GM06990 (cell line): ENCODE data around the gene PFDN6.
"Not testable (repeated sequence)": the region's sequence is repeated elsewhere in the genome, so short reads cannot be mapped to it uniquely, and the experiment has no call there.

Source experiments
- DNase-seq: peaks from one replicate; pipeline ENCODE4 v3.0.0-alpha.2; 2011; ENCODE audit not compliant: insufficient read length; ENCODE audit errors: extremely low read depth
- H3K27me3 ChIP-seq: replicated peaks from 2 replicates; pipeline ENCODE4 v1.6.0; 2011; ENCODE audit warnings: low read length; ENCODE audit not compliant: control insufficient read depth, insufficient read depth
- H3K36me3 ChIP-seq: 2 replicates; pipeline ENCODE4 v1.5.1; 2011; ENCODE audit warnings: low read length; ENCODE audit not compliant: control insufficient read depth, insufficient read depth
- H3K4me3 ChIP-seq: replicated peaks from 2 replicates; pipeline ENCODE4 v1.5.1; 2011; ENCODE audit warnings: low read depth, mild to moderate bottlenecking, control low read depth, low read length
- CTCF ChIP-seq: IDR thresholded peaks from 2 replicates; pipeline ENCODE4 v1.5.1; 2011; ENCODE audit warnings: low read length, control low read depth, mild to moderate bottlenecking, inconsistent platforms; ENCODE audit not compliant: insufficient read depth, poor library complexity, severe bottlenecking

PFDN6 gene

GRCh38 chr6:33254591-33254990 lies 34.8 kb upstream of the PFDN6 start:
- DNase-seq = no peak
- no peak for TF ChIP-seq CTCF
- Histone ChIP-seq H3K4me3 (no peak overlapping the region), H3K27me3 (no peaks in the 10 kb centered on the region), H3K36me3 (peaks cover 4% of the 10 kb centered on the region)

- no peak for DNase-seq
- TF ChIP-seq CTCF = no peak
- Histone ChIP-seq H3K36me3 (peaks cover 5% of the 10 kb centered on the region), H3K27me3 (no peaks in the 10 kb centered on the region), H3K4me3 (no peak overlapping the region)
These were observed 30.4 kb upstream of the PFDN6 start for GRCh38 chr6:33259032-33259431.

- not testable (repeated sequence) for H3K4me3 ChIP-seq, H3K27me3 ChIP-seq, DNase-seq
- H3K36me3 ChIP-seq = peaks cover 20% of the 10 kb centered on the region
These were observed 26.9 kb upstream of the PFDN6 start for GRCh38 chr6:33262490-33262889.

GRCh38 chr6:33264015-33264414 lies 25.4 kb upstream of the PFDN6 start:
- Histone ChIP-seq H3K27me3 (no peaks in the 10 kb centered on the region), H3K36me3 (peaks cover 27% of the 10 kb centered on the region), H3K4me3 (no peak overlapping the region)
- no peak for TF ChIP-seq CTCF
- DNase-seq = no peak

GRCh38 chr6:33271117-33271467 lies 18.3 kb upstream of the PFDN6 start:
- Histone ChIP-seq H3K36me3 (peaks cover 28% of the 10 kb centered on the region), H3K27me3 (no peaks in the 10 kb centered on the region), H3K4me3 (peak overlapping the region; percentile 67)
- no peak for TF ChIP-seq CTCF
- DNase-seq = no peak

- no peak for TF ChIP-seq CTCF
These were observed 17.7 kb upstream of the PFDN6 start, which contains the start of the genes RPS18 and VPS52 for GRCh38 chr6:33271468-33272274. Gene RPS18, plus strand, starts transcription at chr6:33272075. Its CDS starts 45 bp downstream, at chr6:33272120. Gene VPS52, minus strand, starts transcription at chr6:33271876. Its CDS starts 201 bp downstream, at chr6:33271675.

More at GRCh38 chr6:33271468-33272274, 17.7 kb upstream of the PFDN6 start, which contains the start of the genes RPS18 and VPS52:
- H3K36me3 ChIP-seq = peaks cover 29% of the 10 kb centered on the region
- peak within 1 kb of the TSS; percentile 67 for H3K4me3 ChIP-seq
- H3K27me3 ChIP-seq = no peaks in the 10 kb centered on the region
- peak; percentile 91 for DNase-seq
